GM19239 (cell line): ENCODE results near the gene CASK.
"Not testable (repeated sequence)": the region's sequence is repeated elsewhere in the genome, so short reads cannot be mapped to it uniquely, and the experiment has no call there.

Experiments
- DNase-seq: peaks from one replicate; pipeline ENCODE4 v3.0.0; 2011; ENCODE audit warnings: low spot score; ENCODE audit not compliant: insufficient read length
- FAIRE-seq: peaks from 2 replicates; lab custom pipeline; 2011; peaks lifted over from hg19 to GRCh38; lab: Jason Lieb, UNC

CASK gene

DNA sequence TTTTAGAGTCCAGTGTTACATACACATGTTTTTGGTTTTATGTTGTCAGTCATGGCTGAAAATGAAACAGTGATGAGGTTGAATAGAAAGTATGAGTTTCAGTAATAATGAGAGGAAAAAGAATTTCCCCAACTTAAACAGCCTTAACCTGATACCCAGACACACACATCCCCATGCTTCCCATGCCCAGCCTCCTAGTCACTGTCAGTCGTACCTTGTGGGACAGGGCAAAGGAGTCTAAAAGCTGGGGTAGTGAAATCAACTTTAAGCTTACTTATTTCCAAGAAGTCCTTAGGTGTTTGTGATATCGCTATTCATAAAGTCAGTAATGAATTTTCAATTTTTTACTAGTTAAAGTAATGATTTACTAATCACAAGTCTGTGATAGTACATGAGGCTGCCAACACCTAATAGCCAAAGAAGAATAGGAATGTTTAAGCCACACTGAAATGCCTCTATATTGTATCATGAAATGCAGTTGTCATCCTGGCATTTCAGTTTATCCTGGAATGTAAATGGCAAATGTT, 258.9 kb downstream of the CASK start:
- DNase-seq (no peak), FAIRE-seq (peak; percentile 81)

DNA sequence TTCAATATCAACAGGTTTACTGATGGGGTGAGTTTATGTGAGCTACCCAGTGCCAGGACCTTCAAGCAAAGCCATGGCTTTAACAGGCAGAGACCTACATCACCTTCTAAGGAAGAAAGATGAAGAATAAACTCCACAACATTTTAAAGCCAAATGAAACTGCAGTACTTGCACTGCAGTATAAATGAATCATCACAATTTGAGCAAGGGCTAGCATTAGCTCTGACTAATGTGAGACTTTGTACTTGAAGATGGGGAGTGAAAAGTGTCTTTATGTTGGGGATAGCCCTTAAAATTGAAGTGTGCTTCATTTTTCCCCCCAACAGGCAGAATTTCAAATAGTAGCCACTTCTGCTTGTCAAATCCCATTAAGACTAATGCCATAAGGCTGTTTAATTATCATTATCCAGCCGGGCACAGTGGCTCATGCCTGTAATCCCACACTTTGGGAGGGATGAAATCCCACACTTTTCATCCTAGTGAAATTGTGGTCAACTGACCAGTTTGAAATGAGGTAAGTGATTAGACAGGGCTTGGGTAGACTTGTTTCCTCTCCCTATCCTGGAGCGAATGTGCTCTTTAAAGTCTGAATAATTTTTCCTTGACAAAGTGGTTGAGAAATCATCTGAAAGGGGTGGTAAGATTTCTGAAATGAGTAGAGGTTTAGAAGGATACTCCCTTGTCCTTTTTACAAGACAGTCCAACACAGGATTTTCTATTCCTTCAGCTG, 261.8 kb downstream of the CASK start:
- peak; percentile 63 for FAIRE-seq
- DNase-seq, result no peak

DNA sequence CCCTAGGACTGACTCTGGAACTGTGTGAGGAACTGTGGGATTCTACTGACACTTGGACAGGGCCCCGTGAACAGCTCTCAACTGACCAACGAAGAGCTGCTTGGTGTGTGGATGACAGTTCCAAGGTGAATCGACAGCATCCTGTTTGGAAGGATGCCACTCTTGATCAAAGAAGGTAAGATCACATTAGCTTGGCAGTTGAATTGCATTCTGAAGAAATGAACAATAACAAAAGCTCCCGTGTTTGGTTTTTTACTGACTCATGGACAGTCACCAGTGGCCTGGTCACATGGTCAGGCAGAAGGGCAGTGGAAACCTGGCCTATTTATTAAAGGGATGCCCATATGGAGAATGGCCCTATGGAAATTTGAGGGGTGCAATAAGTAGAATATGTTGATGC, 267.7 kb downstream of the CASK start:
- FAIRE-seq (no peak), DNase-seq (no peak)

DNA sequence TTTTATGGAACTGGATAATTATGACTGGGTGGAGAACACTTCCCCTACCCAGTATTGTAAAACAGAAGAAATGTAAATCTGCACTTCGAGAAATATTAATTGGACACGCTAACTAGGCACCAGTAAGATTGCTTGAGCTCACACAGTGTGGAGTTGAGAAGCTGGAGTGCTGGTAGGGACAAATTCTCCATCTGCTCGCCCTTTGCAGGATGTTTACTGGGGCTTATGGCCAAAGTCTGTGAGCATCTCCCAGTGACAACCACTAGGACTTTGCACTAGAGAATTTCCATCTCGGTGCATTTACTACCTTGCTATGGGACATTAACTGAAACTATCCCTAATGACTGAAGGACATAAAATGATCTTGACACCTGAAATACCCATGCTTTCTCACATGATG, 268.3 kb downstream of the CASK start:
- FAIRE-seq (no peak), DNase-seq (no peak)

DNA sequence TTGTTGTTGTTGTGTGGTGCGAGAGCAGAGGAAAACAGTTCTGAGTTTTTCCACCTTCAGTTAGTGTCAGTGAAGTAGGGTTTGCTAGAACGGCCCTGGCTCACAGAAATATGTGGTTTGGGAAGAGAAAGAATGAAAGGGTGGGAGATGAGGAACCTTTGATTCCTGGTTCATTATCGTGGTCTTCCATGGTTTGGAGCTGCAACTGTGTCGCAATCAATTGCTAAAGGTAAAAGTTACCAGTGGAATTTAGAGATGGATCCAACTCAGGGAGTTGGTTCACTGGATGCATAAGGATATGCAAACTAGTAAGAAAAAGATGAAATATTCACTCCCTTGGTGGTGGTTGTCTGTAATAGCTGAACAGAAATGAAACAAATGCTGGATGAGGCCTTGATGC, 270.2 kb downstream of the CASK start:
- FAIRE-seq (no peak), DNase-seq (no peak)

DNA sequence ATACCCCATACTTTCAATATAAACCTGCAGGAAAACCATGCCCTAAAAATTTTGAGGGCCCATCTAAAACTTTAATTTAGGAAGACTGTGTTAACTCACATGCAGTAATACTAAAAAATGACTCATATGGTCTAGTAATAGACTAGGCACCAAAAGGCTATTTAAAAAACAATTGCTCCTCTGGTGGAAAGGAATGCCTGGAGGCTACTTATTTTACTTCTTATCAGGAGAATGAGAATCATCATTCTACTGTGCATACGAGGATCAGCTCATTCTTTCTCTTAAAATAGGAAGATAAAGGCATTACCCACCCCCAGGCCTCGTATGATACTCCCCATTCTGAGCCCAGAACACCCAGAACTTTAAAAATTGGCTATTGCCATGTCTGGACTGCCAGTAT, 277.2 kb downstream of the CASK start:
- DNase-seq, FAIRE-seq: not testable (repeated sequence)

DNA sequence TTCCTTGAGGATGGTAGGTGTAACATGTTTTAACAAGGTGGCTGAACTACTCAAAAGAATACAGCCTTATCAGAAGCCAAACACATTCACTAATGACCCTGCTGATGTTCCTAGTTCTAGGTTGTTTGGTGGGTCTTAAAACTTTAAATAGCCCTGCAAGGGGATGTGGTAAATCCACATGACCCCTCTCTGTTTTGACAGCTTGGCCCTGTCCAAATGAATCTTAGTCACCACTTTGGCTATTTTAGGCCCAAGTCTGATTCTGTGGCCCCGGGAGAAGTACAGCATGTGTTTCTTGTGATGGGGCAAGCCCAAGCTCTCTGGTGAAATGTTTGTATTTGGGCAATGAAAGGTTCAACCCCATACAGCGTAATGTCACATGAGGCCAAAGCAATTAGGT, 289.1 kb downstream of the CASK start:
- no peak for DNase-seq

DNA sequence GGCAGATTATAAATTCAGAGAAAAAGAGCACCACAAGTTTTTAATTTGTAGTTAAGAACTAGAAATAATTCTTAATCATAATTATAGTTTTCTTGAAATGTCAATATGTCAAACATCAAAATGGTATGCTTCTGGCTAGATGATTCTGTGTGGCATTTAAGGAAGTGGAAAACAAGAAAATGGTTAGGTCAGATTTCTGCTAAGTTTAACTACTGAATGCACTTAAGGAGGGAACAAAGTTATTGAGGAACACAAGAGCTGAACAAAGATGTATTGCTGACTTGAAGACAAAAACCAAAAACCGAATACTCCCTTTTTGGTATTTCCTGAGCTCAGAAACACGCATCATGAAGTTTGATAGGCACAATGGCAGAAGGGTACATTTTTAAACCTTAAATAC, 293.3 kb downstream of the CASK start:
- FAIRE-seq, result peak; percentile 53
- DNase-seq, result no peak

More for the DNA sequence above, 289.1 kb downstream of the CASK start:
- FAIRE-seq, result peak; percentile 28

DNA sequence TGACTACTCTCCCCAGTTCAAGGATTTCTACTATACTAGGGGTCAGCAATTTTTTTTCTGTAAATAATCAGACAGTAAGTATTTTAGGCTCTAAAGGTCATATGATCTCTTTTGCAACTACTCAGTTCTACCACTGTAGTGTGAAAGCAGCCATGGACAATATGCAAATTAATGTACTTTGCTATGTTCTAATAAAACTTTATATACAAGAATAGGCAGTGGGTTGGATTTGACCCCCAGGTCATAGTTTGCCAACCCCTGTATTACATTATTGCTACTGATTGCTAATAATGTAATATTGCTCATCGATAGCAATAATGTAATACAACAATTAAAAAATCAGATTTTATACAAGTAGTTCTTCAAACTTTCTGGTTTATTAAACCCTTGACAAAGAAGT, 293.8 kb downstream of the CASK start:
- FAIRE-seq (no peak), DNase-seq (no peak)

DNA sequence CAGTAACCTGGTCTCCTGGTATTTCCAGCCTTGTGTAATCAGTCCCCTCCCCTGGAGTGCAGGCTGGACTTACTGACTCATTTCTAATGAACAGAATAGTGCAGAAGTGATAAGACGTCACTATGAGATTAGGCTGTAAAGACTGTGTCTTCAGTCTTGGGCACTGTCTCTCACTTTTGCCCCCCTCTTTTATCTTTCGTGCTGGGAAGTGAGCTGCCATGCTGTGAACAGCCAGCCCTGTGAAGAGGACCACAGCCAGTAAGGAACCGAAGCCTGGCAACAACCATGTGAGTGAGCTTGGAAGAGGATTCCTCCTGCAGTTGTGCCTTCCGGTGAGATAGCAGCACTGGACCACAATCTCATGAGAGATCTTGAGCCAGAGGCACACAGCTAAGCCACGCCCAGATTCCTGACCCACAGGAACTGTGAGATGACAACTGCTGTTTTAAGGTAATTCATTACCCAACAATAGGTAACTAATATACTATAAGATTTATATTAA, 302.1 kb downstream of the CASK start:
- FAIRE-seq (peak; percentile 44), DNase-seq (no peak)

DNA sequence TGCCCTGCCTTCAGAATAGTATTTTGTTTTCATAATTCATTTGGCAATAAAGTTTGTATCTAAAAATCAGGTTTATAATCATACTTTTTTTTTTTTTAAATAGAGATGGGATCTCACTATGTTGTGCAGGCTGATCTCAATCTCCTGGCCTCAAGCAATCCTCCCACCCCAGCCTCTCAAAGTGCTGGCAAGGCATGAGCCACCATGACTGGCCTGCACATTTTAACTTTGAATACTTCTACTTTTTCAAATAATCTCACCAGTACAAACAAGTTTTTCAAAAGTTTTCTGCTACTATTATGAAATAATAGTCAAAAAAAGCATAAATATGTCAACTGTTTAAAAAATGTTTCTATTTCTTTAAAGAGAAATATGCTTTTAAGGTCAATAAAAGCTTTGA, 304.1 kb downstream of the CASK start:
- no peak for FAIRE-seq

DNA sequence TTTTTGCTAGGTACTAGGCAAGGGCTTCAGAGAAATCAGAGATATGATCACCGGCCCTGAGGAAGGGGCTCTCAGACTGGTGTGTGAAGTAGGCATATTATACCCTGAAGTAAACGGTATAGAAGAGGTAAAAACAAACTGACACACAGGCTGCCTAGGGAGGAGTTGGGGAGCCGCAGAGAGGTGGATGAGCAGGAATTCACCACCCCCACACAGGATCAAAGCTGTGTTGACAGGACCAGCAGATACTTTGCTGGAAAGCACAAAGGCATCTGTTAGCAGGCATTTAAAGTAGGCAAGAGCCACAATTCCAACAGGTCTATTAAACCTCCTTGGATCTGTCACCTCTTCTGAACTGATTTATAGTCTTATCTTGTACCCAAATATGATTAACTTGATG, 306.4 kb downstream of the CASK start:
- DNase-seq, result no peak
- FAIRE-seq, result peak; percentile 53

More for the DNA sequence above, 304.1 kb downstream of the CASK start:
- no peak for DNase-seq

DNA sequence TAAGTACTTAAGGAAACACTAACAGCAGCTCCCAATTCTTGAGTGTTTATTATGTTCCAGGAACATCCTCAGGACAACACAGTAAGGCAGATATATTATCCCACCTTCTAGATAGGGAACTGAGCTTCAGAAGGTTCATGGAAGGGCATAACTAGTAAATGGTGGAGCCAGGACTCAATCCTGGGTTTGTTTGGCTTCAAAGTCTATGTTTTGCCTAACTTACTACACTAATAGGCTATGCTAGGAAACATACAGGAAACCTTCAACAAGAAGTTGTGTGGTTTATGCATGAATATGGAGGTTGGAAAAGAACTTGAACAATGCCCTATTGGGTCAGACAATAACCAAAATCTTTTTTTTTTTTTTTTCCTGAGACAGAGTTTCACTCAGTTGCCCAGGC, 307.1 kb downstream of the CASK start:
- FAIRE-seq (no peak), DNase-seq (no peak)

DNA sequence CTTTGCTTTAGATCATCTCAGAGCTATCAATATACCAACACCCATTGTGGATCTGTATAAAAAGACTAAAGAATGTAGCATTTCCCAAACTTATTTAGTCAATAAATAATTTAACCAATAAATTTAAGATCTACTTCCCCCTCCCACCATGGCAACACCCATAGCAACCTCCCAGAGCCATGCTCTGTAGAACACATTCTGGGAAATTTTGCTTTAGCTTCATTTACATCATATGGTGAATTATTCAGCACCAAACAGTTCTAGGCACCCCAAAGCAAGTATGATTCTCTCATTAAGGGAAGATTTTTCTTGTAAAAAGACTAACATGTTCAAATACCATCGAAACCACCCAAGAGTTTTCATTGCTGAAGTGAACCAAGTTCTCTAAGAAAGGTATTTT, 315.1 kb downstream of the CASK start:
- DNase-seq, result no peak
- no peak for FAIRE-seq

DNA sequence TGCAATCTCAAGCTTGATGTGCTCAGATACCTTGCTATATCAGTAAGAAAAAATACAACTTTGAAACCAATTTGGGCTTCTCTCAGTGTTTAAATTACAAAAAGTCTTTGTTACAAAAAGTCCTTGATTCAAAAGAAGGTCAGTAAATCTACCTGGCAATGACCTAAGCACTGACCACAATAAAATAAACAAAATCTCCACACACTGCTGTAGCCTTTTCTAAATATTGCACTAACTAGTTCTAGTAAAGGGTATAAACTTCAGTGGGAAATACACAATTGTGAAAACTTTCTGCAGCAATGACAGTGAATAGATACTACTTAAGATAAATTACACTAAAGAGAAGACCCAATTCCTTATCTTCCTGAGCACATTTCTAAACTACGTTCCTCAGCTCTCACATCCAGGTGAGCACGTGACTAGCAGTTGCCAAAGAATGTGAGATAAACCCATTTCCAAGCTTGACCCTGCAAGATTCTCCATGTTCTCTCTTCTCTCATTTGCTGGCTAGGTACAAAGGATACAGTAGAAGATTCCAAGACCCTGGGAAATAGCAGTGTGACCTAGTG, 316.0 kb downstream of the CASK start:
- DNase-seq (no peak), FAIRE-seq (peak; percentile 18)

DNA sequence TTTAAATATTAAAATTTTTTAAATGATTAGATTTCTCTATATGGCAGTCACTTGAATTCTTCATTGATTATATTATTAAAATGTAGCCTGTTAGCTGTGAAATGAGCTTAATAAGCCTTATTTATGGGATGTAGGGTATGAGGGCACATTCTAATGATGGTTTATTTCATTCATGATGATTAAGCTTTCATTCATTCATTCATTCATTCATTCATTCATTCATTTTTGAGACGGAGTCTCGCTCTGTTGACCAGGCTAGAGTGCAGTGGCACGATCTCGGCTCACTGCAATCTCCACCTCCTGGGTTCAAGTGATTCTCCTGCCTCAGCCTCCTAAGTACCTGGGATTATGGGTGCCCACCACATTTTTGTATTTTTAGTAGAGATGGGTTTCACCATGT, 317.3 kb downstream of the CASK start:
- not testable (repeated sequence) for DNase-seq, FAIRE-seq

DNA sequence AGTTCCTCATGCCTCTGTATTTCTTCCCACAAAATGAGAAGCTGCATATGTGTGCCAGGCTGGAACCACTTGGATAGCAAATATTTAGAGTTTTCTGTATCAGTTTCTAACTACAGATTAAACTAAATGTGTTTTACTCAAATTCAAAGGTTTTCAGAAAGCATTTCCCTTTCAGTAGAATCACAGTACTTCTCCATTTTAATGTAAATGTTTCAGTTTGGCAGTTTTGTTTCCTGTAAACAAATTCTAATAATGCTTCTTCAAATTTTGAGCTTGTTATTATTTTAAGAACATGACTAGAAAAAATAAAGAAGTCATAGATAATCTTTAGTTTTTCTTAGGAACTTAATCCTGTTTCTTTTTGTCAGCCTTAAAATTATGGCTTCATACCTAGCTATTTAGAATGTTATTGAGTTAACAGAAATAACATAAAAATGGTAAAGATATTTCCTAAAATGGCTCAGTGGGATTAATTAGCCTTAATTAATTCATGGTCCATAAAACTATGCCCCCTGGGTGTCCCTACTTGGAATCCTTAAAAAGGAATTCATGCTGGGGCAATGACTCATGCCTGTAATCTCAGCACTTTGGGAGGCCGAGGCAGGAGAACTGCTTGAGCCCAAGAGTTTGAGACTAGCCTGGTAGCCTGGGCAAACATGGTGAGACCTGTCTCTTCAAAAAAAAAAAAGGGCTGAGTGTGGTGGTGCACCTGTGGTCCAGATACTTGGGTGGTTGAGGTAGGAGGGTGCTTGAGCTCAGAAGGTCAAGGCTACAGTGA, 318.4 kb downstream of the CASK start:
- FAIRE-seq (no peak), DNase-seq (no peak)

DNA sequence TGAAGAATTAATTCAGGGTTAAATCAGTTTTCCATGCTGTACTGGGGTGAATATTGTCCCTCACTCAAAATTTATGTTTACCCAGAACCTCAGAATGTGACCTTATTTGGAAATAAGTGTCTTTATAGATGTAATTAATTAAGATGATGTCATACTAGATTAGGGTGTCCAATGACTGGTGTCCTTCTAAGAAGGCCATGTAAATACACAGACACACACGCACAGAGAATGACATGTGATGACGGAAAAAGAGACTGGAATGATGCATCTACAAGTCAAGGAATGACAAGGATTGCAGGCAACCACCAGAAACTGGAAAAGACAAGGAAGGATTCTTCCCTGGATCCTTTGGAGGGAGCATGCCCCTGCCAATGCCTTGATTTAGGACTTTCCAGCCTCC, 319.2 kb downstream of the CASK start:
- DNase-seq, result no peak
- FAIRE-seq, result peak; percentile 82

DNA sequence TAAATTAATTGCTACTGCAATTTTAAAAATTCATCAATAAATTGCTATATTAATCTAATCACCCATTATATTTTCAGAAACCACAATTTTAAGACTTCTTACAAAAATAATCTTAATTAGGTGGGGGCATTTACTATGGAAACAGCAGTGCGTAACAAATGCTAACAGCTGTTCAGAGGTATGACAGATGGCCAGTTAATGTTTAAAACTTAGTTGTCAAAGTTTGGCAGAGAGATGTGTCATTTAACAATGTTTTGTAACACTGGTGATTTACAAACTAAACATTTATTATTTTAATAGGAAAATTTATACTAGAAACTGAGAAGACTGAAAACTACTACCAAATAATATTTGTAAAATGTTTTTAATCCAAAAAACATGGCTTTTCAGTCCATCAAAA, 319.8 kb downstream of the CASK start:
- no peak for FAIRE-seq

DNA sequence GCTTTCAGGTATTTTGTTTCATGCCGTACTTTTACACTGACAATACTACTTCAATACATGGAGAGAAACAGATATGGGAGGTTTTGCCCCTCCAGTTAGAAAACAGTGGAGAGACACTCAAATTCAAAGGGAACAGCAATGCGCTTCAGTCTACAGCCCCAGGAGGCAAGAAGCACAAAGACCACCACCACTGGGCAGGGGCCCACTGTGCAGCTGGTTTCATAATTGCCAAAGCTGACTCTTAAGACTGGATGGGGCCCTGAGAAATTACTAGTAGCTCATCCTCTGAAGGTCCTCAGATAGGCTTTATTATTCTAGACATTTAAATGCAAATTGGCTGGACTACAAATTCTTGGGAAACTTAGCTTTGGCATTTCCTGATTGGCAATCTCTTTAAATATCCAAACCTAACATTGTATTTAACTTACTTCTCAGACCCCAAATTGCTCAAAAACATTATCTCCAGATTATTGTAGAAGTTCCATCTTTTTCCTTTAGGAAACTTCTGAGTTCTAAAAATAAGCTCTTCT, 320.5 kb downstream of the CASK start:
- no peak for FAIRE-seq
- DNase-seq, result no peak

More for the DNA sequence above, 319.8 kb downstream of the CASK start:
- no peak for DNase-seq

DNA sequence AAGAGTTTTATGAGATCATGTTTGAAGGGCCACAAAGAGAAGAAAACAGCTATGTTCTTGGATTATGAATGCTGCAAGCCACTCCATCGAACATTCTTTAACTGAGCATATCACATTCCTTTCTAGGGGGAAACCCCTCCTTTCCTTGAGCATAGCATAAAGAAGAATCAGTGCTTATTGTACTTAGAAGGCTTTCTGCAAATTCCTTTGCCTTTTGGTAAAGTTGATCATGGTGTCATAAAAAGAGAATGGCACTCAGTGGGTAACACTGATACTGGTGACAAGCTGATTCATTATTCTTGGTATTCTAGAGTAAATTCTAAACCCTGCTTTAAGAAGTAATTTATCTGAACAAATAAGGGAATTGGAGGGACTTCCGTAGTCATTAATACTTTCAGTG, 323.1 kb downstream of the CASK start:
- FAIRE-seq, result no peak

More for the DNA sequence above, 323.1 kb downstream of the CASK start:
- DNase-seq, result no peak
